Prostate gland (tissue), 2 donors: ENCODE measurements around the gene HAGH. TPM values are rescaled to one million over a fixed set of nuclear protein-coding genes. Genes with fewer than 3 reads are reported as not detected.
"Not testable (repeated sequence)": the region's sequence is repeated elsewhere in the genome, so short reads cannot be mapped to it uniquely, and the experiment has no call there.

Experiments used
- DNase-seq: peaks from one replicate; pipeline ENCODE4 v3.0.0-alpha.2; 2019; ENCODE audit warnings: low spot score
- H3K27ac ChIP-seq, 2 donors: fragments of 200-600 bp; sonication (generic); 2 replicates each; pipeline ENCODE4 v1.5.1; 2017 to 2019
- H3K27me3 ChIP-seq: fragments of 200-600 bp; sonication (generic); replicated peaks from 2 replicates; pipeline ENCODE4 v1.5.1; 2019; ENCODE audit not compliant: insufficient read depth
- H3K36me3 ChIP-seq, 2 donors: fragments of 200-600 bp; sonication (generic); 1 replicate in 1 of 2; 2 replicates in 1 of 2; pipeline versions ENCODE4 v1.5.1 to v1.8.1; 2017 to 2019
- H3K4me1 ChIP-seq: fragments of 200-600 bp; sonication (generic); replicated peaks from 2 replicates; pipeline ENCODE4 v1.5.1; 2019
- H3K4me3 ChIP-seq, 2 donors: fragments of 200-600 bp; sonication (generic); 2 replicates each; pipeline ENCODE4 v1.5.1; 2017 to 2019
- H3K9me3 ChIP-seq: fragments of 200-600 bp; sonication (generic); 2 replicates; pipeline ENCODE4 v1.5.1; 2017
- POLR2A ChIP-seq: fragments of 450-650 bp; IDR thresholded peaks from one replicate; pipeline ENCODE4 v1.6.1; 2016; ENCODE audit warnings: antibody characterized with exemption, mild to moderate bottlenecking
- POLR2AphosphoS5 ChIP-seq: sonication (generic); formaldehyde crosslinking; IDR thresholded peaks from one replicate; pipeline ENCODE4 v1.6.1; 2017; ENCODE audit warnings: antibody characterized with exemption
- WGBS: methylation state at CpG from one replicate; pipeline ENCODE4 v1.1.5; 2018; 5-methylcytosine and 5-hydroxymethylcytosine counted together
- intact Hi-C: fragments of 100-400 bp; cut with DNase I; formaldehyde crosslinking; loops from one replicate; pipeline ENCODE4 v1.14.2; 2022
- total RNA-seq, 2 donors: library from RNA; depleted of rRNA; stranded (reverse); fragments of >200 nt; gene quantifications; one replicate each; pipeline ENCODE4 v1.1.0, GENCODE V29; 2016
- TF ChIP-seq, protein P1 (sequence below), 4 experiments: fragments of 200-600 bp in 2 of 4; fragments of 450-650 bp in 2 of 4; sonication (generic) in 2 of 4; IDR thresholded peaks; 1 replicate in 3 of 4; 2 replicates in 1 of 4; pipeline ENCODE4 v1.5.1; 2016 to 2019; ENCODE audit warnings: antibody characterized with exemption in 4 of 4, mild to moderate bottlenecking in 2 of 4, moderate library complexity in 2 of 4

The HAGH gene
- total RNA-seq, result 100 to 1,000 TPM in 1 of 2 donors, 10 to 100 TPM in 1; 98.6 to 145 TPM

DNA sequence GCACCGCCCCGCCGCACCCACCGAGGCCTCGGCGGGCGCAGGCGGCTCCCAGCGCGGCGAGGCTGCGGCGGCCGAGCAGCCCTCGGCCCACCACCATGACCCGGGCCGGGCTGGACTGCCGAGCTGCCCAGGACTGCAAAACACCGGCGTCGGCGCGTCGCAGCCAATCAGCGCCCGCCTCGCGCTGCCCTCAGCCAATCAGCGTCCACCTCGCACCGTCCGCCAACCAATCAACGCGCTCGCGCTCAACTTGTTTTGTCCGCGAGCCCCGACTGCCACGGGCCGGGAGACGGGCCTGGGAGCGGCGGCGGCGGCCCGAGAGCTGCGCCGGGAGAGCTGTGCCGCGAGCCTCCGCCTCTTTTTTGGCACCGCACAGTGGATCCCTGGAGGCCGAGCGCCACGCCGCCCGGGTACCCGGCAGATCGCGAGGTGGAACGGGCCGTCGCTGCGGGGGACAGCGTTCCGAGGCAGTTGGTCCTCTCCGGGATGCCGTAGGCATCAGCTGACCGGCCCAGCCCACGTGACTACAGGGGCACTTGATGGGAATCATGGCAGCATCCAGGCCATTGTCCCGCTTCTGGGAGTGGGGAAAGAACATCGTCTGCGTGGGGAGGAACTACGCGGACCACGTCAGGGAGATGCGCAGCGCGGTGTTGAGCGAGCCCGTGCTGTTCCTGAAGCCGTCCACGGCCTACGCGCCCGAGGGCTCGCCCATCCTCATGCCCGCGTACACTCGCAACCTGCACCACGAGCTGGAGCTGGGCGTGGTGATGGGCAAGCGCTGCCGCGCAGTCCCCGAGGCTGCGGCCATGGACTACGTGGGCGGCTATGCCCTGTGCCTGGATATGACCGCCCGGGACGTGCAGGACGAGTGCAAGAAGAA, at the start of gene HAGH, which contains the start of gene FAHD1:
Gene HAGH, minus strand, starts transcription at position 135 of the 883 bp plus-strand sequence. Its CDS starts 38 bp downstream, at position 97.
Gene FAHD1, plus strand, starts transcription at position 516 of the 883 bp plus-strand sequence. Its CDS starts 33 bp downstream, at position 549.
- no peaks in the 10 kb centered on the region for H3K36me3 ChIP-seq
- no peaks in the 10 kb centered on the region for H3K9me3 ChIP-seq
- no peaks in the 10 kb centered on the region for H3K4me1 ChIP-seq
- under 1% methylated on average over 44 of the region's 104 CpGs for WGBS
- TF ChIP-seq, protein P1, sequence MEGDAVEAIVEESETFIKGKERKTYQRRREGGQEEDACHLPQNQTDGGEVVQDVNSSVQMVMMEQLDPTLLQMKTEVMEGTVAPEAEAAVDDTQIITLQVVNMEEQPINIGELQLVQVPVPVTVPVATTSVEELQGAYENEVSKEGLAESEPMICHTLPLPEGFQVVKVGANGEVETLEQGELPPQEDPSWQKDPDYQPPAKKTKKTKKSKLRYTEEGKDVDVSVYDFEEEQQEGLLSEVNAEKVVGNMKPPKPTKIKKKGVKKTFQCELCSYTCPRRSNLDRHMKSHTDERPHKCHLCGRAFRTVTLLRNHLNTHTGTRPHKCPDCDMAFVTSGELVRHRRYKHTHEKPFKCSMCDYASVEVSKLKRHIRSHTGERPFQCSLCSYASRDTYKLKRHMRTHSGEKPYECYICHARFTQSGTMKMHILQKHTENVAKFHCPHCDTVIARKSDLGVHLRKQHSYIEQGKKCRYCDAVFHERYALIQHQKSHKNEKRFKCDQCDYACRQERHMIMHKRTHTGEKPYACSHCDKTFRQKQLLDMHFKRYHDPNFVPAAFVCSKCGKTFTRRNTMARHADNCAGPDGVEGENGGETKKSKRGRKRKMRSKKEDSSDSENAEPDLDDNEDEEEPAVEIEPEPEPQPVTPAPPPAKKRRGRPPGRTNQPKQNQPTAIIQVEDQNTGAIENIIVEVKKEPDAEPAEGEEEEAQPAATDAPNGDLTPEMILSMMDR (IDR thresholded peaks at IDR 0.05), result peak in 2 of 4 experiments; percentile 9 to 16
- TF ChIP-seq POLR2A, result peak; percentile 3
- peak; percentile 92 for TF ChIP-seq POLR2AphosphoS5
- peak; percentile 94 for DNase-seq
- H3K27me3 ChIP-seq, result no peaks in the 10 kb centered on the region
- peak within 1 kb of the TSS; percentile 74 to 86 for H3K27ac ChIP-seq
- intact Hi-C loops, result no loop called here
- H3K4me3 ChIP-seq, result peak within 1 kb of the TSS; percentile 60 to 90

DNA sequence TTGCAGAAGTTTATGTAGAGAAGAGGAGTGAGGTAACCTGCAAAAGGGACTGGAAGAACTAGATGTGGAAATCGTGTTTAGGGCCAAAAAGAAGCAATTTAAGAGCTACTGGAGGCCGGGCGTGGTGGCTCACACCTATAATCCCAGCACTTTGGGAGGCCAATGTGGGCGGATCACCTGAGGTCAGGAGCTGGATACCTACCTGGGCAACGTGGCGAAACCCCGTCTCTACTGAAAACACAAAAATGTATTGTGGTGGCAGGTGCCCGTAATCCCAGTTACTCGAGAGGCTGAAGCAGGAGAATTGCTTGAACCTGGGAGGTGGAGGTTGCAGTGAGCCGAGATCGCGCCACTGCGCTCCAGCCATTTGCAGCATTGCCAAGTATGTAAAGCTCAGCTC, 49.4 kb upstream of the HAGH start:
- H3K36me3 ChIP-seq, H3K27me3 ChIP-seq, DNase-seq, intact Hi-C loops, H3K27ac ChIP-seq, H3K4me3 ChIP-seq, H3K4me1 ChIP-seq, H3K9me3 ChIP-seq: not testable (repeated sequence)
- WGBS, result 82% methylated on average over 13 of the region's 13 CpGs

DNA sequence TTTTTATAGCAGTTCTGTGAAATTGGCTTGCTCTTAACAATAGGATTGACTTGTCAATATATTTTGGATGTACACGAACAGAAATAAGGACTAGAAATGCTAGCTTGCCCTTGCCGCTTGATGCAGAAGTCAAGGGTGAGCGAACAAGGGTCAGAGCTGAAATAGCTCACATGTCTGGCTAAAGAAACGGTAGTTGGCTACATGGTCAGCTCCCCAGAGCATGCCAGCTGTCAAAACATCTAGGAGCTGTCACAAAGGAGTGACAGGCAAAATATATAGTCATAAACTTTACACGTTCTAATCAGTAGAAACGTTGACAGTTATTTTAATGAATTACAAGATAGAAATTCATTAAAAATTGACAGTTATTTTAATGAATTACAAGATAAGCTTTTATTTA, 48.2 kb upstream of the HAGH start:
- no peak for DNase-seq
- intact Hi-C loops, result no loop called here
- Histone ChIP-seq H3K27ac (no peak overlapping the region), H3K27me3 (no peaks in the 10 kb centered on the region), H3K9me3 (no peaks in the 10 kb centered on the region), H3K4me3 (no peak overlapping the region), H3K36me3 (no peaks in the 10 kb centered on the region), H3K4me1 (no peaks in the 10 kb centered on the region)
- 63% methylated on average over 6 of the region's 6 CpGs for WGBS
- TF ChIP-seq, protein P1 (IDR thresholded peaks at IDR 0.05), result no peak

DNA sequence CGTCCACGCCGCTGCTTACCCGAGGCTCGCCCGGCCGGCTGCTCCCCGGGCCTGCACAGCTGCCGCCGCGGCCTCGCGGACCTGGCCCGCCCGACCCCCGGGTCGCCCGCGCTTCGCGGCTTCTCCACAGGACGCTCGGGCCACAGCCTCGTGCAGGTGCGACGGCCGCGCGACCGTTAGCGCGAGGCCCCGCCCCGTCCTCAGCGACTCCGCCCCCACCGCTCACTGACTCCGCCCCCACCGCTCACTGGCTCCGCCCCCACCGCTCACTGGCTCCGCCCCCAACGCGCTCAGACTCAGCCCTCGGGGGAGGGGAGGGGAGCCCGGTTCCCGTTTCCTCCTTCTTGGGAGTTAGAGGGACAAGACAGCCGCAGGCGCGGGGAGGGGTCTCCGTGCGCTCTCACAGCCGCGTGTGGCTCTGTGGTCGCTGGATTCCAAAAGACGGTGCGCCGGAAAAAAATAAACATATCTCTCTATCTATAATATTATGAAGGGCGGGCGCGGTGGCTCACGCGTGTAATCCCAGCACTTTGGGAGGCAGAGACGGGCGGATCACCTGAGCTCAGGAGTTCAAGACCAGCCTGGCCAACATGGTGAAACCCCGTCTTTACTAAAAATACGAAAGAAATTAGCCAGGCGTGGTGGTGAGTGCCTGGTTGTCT, 45.5 kb upstream of the HAGH start, which contains the start of gene MEIOB:
Gene MEIOB, minus strand, starts transcription at position 191 of the 662 bp plus-strand sequence. CDS start 3,989 bp downstream, outside the sequence.
- no peak within 1 kb of the TSS for H3K27ac ChIP-seq
- H3K27me3 ChIP-seq, result no peaks in the 10 kb centered on the region
- no peaks in the 10 kb centered on the region for H3K9me3 ChIP-seq
- TF ChIP-seq, protein P1 (IDR thresholded peaks at IDR 0.05), result no peak
- no peak within 1 kb of the TSS for H3K4me3 ChIP-seq
- H3K4me1 ChIP-seq, result no peaks in the 10 kb centered on the region
- intact Hi-C loops, result no loop called here
- no peak for DNase-seq
- H3K36me3 ChIP-seq, result no peaks in the 10 kb centered on the region
- WGBS, result 9% methylated on average over 52 of the region's 68 CpGs

DNA sequence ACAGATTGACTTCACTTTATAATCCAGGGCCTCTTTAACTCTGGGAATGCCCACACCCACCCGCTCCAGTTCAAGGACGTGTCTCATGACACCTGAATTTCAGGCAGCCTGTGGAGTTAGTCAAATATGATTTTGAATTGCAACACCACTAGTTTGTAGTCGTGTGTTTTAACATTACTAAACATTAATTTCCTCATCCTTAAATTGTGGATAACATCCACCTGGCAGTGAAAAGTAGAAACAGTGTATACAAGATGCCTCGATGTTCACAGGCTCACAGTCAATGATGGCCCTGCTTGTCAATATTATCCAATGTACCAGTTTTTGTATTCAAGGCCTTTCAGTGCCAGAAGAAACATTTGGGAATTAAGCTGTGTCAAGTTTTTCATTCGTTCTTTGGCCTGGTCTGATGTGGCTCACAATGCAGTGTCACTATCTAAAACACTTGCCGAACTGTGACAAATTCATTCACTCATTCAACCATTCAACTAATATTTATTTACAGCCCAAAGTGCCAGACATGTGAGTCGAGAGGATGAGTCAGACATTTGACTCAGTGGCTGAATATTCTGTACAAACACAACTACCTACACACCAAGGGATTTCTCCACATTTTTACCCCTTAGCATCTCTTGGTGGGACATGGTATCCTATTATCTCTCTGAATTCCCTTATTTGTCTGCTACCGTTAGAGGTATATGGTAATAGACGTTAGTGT, 43.9 kb upstream of the HAGH start:
- intact Hi-C loops, result no loop called here
- Histone ChIP-seq H3K4me1 (no peaks in the 10 kb centered on the region), H3K27ac (no peak overlapping the region), H3K36me3 (no peaks in the 10 kb centered on the region), H3K4me3 (no peak overlapping the region), H3K27me3 (no peaks in the 10 kb centered on the region), H3K9me3 (no peaks in the 10 kb centered on the region)
- TF ChIP-seq POLR2AphosphoS5, result no peak
- TF ChIP-seq POLR2A, result no peak
- TF ChIP-seq, protein P1 (IDR thresholded peaks at IDR 0.05), result no peak
- no peak for DNase-seq
- WGBS, result 49% methylated on average over 9 of the region's 9 CpGs
